Fibroblast of peridontal ligament (primary cell): Measurements from ENCODE around the gene TENM3.
A peak's percentile ranks its signal among the peaks of the same experiment; 100 is the strongest.

Experiments
- DNase-seq: peaks from one replicate; pipeline ENCODE4 v3.0.0-alpha.2; 2010; ENCODE audit errors: extremely low read depth

Gene TENM3

DNA sequence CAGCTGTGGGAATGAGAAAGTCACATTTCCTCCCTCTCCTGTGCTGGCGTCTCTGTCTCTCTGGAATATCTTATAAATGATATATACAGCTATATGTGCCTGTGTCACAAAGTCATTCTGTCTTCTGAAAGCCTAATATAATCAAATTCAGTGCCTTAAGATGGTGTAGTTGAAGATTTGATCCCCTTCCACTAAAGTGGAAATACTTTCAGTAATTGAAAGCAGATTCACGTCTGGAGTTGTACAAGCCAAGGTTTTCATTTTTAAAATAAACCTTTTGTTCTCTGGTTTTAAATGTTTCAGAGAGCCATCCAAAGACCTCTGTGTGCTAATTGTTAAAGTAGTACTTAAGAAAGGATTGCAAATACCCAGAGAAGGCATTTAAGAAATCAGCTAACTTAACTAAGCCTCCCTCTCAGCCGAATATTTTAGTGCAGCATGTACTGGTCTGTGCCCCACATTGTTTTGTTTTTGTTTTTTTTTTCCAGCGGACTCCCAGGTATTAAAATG lies 206.8 kb downstream of the TENM3 start:
- DNase-seq = peak; percentile 63

DNA sequence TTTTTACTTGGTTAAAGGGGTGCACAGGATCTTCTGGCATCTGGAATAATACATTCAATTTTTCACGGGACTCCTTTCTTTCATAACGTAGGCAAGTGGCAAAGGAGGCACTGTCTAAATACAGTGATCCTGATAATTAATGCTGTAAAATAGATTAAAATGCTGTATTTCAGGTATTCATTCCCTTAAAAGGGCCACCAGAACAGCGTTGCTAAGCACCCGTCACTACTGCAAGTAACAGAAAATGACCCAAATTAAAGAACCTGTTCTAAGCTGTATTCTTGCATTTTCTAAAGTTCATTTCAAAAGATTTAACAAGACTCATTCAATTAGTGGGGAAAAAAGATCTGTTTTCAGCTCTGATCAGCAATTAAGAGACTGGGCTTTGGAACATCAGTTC lies 208.2 kb downstream of the TENM3 start:
- DNase-seq = no peak

DNA sequence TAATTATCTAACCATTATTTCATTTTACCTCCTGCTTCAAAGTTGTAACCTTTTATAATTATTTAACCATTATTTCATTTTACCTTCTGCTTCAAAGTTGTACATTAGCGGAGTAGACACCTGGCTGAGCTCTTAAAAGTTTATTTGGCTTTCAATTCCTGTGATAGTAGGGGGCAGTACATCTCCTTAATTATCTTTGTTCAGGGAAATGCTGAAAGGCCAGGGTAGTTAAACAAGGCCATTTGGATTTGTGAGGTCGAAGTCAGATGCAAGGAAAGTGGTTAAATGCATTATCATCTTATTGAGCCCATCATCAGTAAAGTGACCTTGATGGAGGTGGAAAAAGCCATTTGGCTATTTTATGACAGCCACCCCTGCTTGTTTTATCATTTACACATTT lies 210.6 kb downstream of the TENM3 start:
- DNase-seq = no peak

DNA sequence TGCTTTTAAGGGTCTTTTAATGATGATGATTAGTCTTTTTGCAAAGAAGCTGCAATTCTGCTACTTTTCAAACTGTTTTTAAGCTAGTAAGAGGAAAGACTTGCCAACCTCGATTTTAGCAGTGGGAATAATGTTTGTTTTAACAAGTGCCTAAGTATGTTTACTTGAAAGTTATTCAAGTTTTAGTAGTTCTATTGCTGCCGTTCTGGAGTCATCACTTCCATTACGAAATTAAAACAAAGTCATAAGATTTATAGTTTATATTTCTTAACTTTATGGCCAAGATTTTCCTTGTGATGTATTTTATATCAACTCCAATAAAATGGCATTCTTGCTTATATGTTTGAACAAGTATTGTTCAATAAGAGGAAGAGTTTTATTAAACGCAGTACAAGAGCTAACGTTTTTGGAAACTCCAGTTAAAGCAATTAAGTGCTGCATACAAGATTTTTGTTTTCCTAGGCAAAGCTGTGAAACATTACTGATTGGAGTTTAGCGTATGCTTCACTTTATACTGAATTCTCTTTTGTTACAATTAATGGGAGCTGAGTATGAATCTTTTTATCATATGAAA lies 211.3 kb downstream of the TENM3 start:
- DNase-seq = peak; percentile 83

DNA sequence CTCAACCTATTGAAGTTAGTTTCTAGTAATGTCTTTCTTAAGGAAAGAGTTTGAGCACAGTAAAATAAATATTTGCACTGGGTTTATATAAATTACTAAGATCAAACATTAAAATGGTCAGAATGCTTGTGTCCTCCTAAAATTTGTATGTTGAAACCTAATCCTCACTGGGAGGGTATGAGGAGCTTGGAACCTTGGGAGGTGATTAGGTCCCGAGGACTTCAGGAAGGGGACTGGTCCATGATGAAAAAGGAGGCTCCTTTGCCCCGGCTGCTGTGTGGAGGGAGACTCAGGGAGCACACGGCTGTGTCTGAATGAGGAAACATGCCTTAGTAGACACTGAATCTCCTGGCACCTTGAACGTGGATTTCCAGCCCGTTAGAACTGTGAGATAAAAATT lies 221.9 kb downstream of the TENM3 start:
- DNase-seq = no peak

DNA sequence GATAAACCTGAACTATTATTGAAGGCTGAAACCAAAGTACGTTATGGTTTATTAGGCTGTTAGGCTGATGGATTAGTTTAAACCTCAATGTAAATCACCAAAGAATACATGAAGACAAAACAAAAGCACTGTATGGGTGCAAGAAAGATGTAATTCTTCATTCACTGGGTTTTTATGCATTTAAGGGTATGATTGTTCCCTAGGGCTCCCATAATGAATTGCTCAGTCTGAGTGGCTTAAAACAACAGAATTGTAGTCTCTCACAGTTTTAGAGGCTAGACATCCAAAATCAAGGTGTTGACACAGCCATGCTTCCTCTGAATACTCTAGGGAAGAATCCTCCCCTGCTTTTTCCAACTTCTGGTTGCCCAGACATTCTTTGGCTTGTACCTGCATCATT lies 222.8 kb downstream of the TENM3 start:
- no peak for DNase-seq

DNA sequence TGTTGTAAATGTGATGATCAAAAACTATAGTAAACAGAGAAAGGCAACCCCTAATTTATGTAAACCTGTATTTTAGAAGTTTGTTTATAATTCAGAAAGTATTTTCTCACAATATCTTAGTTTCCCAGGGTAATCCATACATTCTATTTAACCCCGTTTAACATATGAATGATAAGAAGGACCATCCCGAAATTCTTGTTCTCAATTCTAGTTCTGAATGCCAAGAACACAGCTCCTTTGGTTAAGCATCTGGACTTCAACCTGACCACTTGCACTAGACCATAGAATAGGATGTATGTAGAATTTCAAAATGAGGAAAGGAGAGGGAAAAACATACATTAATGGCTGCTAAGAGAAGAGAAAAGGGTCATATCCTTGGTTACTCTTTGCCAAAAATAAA lies 227.0 kb downstream of the TENM3 start:
- no peak for DNase-seq

DNA sequence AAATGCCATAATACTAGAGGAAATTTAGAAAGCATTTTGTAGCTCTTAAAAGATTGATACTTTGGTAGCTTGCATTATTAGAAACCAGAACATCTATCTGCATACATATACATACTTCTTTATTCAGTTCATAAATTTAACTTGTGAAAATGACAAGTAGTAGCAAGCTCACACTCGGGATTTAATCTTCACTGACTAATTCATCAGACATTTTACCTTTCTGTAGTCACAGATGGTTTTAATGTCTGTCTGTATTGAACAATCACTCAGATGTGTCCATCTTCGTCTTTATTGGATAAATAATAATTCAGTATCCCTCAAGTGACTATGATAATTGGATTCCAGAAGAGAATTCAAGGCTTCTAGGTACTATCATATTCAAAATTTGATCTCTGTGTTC lies 232.3 kb downstream of the TENM3 start:
- DNase-seq = no peak

DNA sequence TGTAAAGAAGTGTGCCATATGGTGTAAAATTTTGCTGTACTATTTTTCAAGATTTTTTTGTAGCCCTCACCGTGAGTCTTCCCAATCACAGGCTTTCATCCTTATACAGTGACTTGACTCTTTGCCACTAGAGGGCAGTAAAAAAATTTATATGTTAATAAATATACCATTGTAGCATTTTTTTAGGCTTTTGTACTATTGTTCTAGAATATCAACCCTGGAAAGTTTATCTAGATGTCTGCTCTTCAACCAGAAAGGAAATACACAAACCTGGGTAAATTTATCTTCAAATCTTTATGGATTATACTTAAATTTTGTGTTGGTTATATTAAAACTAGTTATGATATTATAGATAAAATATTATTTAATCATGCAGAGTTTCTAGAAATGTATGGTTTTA lies 235.3 kb downstream of the TENM3 start:
- DNase-seq = peak; percentile 72

DNA sequence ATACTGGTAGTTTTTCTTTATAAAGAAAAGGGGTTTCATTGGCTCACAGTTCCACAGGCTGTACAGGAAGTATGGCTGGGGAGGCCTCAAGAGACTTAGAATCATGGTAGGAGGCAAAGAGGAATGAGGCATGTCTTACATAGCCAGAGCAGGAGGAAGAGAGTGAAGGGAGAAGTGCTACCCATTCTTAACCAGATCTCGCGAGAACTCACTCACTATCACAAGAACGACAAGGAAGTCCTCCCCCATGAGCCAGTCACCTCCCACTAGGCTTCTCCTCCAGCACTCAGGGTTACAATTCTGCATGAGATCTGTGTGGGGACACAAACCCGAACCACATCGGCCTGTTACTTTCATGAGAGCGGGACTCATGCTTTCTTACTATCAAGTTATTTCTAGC lies 240.5 kb downstream of the TENM3 start:
- no peak for DNase-seq

DNA sequence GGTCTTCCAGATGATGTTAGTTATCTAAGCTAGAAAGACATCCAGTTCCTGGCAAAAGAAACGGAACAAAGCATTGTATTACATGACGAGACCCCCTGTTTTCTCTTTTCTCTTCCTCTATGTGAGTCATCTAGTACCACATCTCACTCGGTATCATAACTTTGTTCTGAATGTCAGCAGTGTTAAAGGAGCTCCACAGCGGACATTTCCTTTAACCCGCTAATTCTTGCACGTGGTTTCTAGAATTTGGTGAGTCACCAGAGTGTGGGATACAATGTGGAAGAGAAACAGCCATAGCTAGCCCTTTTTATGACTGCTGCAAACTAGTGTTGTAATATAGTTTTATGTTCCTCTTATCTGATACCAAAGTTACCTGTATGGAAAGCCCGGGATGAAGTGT lies 243.7 kb downstream of the TENM3 start:
- no peak for DNase-seq

DNA sequence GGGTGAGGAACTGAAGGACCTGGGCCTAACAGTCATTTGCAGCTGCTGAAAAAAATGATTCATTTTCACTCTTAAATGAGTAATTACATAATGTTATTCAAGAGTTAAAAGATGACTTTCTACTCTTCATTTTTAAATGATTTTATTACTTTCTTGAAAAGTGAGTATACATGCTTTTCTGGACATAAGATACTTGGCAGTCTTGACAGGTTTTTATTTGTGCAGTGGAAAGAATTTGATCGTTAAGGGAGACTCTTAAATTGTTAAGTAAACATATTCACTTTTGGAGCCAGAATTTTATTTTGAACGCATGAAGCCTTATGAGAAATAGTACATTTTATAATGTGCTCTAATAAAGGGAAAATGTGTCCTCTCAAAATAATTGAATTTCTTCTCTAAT lies 245.7 kb downstream of the TENM3 start:
- no peak for DNase-seq

DNA sequence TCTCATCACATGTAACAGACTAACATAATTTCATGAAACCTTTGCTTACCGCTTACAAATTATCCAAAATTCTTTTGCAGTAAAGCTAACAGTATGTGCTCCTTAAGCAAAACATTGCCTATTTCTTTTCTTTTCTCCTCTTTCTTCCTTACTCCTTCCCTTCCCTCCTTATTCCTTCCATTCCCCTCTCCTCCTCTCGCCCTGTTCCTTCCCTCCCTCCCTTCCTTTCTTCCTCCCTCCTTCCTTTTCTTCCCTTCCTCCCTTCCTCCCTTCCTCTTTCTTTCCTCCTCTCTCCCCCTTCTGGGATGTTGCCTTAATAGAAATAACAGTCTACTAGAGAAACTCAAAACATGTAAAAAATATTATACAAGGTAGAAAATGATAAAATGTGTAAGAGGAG lies 246.4 kb downstream of the TENM3 start:
- DNase-seq = no peak

DNA sequence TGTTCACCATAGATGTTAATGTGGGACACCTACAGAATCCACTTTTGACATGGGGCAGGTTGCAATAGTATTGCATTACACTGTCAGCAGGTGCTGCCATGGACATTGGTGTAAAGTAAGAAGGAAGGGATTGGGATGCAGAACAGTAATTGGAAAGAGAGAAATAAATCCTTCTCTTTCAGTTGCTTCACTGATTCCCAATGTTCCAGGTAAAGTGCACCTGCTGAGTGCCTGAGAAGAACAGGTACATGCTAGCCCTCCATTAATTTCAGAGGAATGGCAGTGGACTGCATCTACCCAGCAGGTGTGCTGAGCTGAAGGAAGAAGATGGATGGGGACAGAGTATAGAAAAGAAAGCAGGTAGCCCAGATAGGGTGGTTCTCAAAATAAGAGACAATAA lies 248.5 kb downstream of the TENM3 start:
- no peak for DNase-seq

DNA sequence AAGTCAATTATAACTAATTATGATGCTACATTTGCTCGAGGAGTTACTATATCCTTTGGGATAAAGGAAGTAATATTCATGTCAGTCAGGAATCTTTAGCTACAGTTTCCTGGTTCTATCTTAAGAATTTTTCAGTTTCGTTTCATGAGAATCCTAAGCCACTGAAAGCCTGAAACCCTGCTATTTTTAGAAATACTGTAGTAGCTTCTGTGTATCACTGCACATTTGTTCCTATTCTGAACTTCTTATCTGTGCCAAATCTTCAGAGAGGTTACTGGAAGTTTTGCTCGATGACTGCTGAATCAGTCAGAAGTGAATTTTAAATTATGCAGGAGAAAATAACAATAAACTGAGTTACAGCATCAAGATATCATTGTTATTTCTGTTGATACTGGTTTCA lies 249.2 kb downstream of the TENM3 start:
- peak; percentile 88 for DNase-seq

DNA sequence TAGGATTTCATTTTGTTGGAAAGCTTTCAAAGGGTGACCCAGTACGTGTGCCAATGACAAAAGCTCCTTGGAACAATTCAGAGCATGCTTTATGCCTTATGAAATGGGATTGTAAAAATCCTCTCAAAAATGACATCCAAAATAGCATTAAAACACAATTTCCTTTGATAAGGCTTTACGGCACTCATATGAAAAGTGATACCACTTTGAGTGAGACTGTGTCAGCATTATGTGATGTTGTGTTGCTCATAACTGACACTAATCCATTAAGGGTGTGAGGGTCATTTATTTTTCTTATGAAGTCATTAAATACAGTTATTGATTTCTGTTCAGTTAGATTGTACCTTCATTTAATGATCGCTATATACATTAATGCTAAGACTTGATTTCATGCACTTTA lies 250.2 kb downstream of the TENM3 start:
- DNase-seq = no peak

DNA sequence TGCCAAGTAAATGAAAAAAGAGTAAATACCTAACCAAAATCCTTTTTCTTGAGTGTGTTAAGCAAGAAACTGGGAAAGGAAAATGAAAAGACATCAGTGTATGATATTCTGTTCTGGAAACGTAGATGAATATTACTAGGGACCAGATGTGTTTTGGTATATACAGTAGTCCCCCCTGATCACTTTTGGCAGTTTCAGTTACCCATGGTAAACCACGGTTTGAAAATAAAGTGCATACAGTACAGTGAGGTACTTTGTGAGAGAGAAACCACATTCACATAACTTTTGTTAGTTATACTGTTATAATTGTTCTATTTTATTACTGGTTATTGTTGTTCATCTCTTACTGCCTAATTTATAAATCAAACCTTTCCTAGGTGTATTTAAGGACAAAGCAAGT lies 250.9 kb downstream of the TENM3 start:
- no peak for DNase-seq

DNA sequence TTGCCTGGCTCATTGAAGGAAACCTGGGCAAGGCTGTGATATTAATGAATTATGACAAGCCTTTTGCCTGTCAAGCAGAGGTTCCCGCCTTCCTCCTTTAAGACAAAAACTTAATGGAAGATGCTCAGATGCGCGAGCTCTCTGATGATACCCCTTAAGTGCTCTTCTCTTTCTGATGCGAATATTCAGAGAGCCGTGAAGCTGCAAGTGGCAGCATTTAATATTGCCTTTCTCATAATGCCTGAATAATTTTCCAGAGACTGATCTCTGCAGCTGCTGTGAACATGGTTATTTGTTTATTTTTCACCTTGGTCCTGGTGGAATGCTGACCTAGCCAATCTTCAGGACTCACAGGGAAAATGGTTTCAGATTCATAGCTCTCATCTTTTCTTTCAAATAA lies 251.8 kb downstream of the TENM3 start:
- DNase-seq = no peak

DNA sequence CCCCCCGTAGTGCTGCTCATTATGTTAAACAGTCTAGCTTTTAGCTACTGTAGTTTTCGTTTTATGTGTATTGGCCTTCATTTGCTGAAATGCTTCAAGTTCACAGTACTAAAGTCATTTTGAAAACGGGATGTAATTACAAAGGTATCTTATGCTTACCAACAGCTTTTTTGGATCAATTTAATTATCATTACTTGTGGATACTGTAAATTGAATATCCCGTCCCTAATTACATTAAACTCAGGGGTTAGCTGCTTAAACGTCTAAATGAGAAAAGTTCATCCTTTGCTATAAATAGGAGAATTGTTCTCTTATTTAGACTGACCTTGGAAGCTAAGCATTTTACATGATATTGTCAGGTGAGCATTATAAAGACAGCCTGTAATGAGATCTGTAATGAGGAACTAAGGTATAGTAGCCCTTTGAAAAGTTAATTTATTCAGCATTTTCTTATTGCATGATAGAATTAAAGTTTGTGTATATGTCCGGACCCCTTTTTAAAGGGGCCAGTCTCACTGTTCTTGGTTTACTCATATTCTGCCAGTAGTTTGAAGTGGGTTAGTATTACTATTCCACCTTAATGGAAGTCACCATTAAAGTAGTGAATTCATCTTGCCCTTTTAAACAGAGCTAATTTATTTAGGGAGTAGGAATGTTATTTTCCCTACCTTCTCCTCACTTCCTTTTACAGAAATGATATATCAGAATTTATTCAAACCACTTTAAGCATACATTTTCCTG lies 252.6 kb downstream of the TENM3 start:
- DNase-seq = no peak

DNA sequence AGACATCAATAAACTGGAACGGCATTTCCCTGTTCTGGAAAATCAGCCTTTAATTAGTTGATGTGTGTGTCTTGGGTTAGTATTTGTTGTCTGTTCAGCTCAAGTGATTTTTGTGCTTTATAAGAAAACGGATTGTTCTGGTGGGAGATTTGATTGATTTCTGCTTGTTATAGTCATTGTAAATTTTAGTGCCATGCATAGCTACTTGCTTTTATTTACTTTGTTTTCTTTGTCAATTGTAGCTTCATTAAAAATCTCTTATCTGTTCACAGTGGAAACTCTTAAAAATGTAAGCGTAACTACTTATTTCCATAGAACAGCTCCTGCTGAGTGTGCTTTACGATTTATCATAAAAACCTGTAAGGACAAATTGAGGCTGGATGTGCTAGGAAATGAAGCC lies 253.2 kb downstream of the TENM3 start:
- no peak for DNase-seq

DNA sequence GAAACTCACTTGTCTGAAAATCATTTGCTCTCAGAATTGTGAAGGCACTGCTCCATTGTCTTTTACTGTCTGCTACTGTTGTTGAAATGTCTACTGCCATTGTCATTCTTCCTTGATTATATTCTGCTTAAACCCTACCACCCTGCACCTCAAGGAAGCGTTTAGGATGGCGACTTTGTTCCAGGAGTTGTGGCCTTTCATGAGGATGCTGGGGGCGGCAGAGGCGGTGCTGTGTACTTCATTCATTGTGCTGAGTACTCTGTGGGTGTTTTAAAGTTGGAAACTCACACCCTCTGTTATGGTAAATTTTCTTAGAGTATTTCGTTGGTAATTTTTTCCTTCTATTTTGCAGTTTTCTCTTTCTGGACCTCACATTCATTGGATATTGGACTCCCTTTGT lies 258.9 kb downstream of the TENM3 start:
- DNase-seq = no peak

DNA sequence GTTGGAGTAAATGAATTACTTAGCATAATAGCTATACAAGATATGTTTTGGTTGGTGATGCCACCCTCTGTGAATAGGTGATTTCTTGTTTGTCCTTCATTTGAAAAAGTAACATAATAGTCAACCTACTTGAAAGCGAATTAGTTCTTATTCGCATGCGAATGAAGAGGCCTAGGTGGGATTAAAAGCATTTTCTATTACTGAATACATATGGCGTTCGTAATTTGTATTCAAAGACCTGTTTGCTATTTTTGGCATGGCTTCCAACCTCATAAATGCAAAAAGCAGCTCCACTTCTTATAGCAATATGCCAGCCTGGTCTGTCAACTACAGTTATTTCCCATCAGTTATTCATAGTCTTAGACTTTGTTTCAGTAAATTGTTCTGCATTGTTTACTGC lies 261.3 kb downstream of the TENM3 start:
- DNase-seq = no peak

DNA sequence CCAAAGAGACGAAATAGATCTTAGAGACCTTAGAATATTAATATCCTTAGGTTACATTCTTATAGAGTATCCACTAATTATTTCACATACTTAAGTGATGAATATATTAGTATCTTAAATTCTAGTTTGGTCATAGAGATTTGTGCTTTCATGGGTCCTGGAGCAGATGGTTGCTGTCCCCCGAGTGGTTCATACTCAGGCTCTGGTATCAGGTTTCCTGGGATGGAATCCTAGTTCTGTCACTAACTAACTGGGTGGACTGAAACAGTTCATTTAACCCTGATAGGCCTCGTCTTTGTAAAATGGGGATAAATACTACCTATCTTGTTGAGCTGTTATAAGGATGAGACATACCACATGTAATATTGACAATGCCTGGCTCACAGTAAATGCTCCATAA lies 264.6 kb downstream of the TENM3 start:
- DNase-seq = no peak

DNA sequence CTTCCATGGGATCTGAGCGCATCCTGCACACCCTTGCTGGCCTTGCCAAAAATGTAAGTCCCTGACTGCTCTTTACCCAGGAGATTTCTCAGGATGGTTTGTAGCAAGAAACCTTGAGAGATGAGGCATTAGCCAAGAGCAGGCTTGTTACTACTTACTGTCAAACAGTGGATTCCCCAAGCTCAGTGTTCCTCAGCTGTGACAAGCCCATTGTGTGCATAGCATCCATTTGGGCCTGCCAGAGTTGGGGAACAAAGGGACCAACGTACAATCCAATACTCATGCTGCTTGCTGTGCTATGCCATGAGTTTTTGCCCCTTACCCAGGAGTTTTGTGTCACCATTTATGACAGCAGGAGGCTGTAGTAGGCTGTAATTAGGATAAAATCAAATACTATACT lies 267.6 kb downstream of the TENM3 start:
- DNase-seq = no peak
